ENCODE measurements around the gene SLIT3.

GRCh38 chr5:169289520-169289919 is 11.4 kb downstream of the SLIT3 start:
- TF ChIP-seq CTCF (IDR thresholded peaks at IDR 0.05) (no peak), POLR2A (IDR thresholded peaks at IDR 0.05) (no peak), EP300 (IDR thresholded peaks at IDR 0.05) (no peak), POLR2AphosphoS5 (IDR thresholded peaks at IDR 0.05) (no peak)
